PC-9 (cell line): Measurements from ENCODE around the gene SNRPA1.

Experiments used
- EZH2 ChIP-seq: fragments of 200-600 bp; sonication (generic); IDR thresholded peaks from 2 replicates; pipeline ENCODE4 v1.8.0; 2017; ENCODE audit warnings: antibody characterized with exemption, low read depth
- TF ChIP-seq, protein P1 (sequence below): fragments of 200-600 bp; sonication (generic); conservative IDR thresholded peaks from 2 replicates; pipeline ENCODE4 v1.6.1; 2017; ENCODE audit warnings: mixed run types, antibody characterized with exemption, mild to moderate bottlenecking, moderate library complexity

DNA sequence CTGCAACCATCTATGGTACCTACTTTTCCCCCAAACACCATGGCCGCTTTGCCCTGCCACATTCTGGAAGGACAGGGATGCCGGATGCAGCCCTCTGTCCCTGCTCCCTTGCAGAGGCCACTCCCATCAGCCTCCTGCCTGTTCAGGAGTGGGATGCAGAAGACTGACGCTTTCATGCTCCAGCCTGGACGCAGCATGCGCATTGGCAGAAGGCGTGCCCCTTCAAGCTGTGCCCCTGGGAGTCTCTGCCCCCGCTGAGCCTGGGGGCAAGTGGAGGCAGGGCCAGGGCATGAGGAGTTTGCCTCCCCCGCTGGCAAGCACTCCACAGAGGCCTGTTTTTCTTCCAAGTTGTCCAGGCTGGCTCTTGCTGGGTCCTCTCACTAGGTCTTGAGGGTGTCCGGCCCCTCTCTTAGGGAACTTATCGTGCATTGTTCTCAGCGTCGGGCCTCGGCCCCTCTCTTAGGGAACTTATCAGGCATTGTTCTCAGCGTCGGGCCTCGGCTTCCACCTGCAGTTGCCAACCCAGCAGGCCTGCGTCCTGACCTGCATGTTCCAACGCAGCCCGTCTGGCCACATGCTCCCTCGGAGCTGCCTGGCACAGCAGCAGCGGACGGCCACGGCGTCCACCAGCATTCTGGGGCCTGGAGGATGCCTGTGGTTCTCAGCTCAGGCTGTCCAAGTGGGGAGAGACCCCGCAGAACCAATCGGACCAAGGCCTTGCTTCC is 14.6 kb upstream of the SNRPA1 start:
- TF ChIP-seq, protein P1, sequence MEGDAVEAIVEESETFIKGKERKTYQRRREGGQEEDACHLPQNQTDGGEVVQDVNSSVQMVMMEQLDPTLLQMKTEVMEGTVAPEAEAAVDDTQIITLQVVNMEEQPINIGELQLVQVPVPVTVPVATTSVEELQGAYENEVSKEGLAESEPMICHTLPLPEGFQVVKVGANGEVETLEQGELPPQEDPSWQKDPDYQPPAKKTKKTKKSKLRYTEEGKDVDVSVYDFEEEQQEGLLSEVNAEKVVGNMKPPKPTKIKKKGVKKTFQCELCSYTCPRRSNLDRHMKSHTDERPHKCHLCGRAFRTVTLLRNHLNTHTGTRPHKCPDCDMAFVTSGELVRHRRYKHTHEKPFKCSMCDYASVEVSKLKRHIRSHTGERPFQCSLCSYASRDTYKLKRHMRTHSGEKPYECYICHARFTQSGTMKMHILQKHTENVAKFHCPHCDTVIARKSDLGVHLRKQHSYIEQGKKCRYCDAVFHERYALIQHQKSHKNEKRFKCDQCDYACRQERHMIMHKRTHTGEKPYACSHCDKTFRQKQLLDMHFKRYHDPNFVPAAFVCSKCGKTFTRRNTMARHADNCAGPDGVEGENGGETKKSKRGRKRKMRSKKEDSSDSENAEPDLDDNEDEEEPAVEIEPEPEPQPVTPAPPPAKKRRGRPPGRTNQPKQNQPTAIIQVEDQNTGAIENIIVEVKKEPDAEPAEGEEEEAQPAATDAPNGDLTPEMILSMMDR = no peak
- TF ChIP-seq EZH2 = no peak
